Gastroesophageal sphincter (tissue), 3 donors: ENCODE data around the gene GJC1.

Source experiments
- POLR2AphosphoS5 ChIP-seq: sonication (generic); formaldehyde crosslinking; IDR thresholded peaks from one replicate; pipeline ENCODE4 v1.6.1; 2017; ENCODE audit warnings: antibody characterized with exemption
- TF ChIP-seq, protein P1 (sequence below), 4 experiments: fragments of 200-600 bp in 2 of 4; fragments of 450-650 bp in 2 of 4; sonication (generic) in 1 of 4; IDR thresholded peaks; one replicate each; pipeline ENCODE4 v1.5.1; 2017 to 2019; ENCODE audit warnings: antibody characterized with exemption in 4 of 4, mild to moderate bottlenecking in 2 of 4, moderate library complexity in 2 of 4

DNA sequence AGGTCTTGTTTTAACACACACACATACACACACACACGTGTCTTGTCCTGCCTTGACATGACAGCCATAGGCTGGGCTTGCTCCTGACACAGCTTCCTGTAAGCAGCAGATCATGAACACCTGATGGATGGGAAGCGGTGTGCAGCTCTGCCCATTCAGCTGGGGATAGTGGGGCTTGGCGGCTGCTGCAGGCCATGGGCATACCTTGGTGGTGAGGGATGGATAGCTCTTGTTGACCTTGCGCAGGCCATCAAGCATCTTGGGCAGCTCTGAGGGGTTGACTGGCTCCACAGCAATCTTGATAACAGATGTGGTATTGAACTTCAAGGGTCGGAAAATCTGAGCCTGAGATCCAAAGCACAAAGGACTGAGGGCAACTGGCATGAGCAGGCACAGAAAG lies 29.6 kb upstream of the GJC1 start:
- TF ChIP-seq, protein P1, sequence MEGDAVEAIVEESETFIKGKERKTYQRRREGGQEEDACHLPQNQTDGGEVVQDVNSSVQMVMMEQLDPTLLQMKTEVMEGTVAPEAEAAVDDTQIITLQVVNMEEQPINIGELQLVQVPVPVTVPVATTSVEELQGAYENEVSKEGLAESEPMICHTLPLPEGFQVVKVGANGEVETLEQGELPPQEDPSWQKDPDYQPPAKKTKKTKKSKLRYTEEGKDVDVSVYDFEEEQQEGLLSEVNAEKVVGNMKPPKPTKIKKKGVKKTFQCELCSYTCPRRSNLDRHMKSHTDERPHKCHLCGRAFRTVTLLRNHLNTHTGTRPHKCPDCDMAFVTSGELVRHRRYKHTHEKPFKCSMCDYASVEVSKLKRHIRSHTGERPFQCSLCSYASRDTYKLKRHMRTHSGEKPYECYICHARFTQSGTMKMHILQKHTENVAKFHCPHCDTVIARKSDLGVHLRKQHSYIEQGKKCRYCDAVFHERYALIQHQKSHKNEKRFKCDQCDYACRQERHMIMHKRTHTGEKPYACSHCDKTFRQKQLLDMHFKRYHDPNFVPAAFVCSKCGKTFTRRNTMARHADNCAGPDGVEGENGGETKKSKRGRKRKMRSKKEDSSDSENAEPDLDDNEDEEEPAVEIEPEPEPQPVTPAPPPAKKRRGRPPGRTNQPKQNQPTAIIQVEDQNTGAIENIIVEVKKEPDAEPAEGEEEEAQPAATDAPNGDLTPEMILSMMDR (IDR thresholded peaks at IDR 0.05) = no peak
- TF ChIP-seq POLR2AphosphoS5 = no peak
